Activated T-cell treated with anti-CD3 and anti-CD28 coated beads for 24 hours (primary cell): ENCODE measurements around the gene BBS4.
"Not testable (repeated sequence)": the region's sequence is repeated elsewhere in the genome, so short reads cannot be mapped to it uniquely, and the experiment has no call there.

Source experiments
- DNase-seq: peaks from one replicate; pipeline ENCODE4 v3.0.0-alpha.2; 2020; ENCODE audit warnings: low read depth

BBS4 gene

GRCh38 chr15:72700076-72700475 is 14.1 kb downstream of the BBS4 start:
- DNase-seq, result no peak

GRCh38 chr15:72706266-72706665 is 20.3 kb downstream of the BBS4 start:
- no peak for DNase-seq

GRCh38 chr15:72708551-72709303 is 22.7 kb downstream of the BBS4 start:
- DNase-seq, result not testable (repeated sequence)

GRCh38 chr15:72722071-72722696 is 36.2 kb downstream of the BBS4 start:
- DNase-seq, result peak; percentile 56

DNA sequence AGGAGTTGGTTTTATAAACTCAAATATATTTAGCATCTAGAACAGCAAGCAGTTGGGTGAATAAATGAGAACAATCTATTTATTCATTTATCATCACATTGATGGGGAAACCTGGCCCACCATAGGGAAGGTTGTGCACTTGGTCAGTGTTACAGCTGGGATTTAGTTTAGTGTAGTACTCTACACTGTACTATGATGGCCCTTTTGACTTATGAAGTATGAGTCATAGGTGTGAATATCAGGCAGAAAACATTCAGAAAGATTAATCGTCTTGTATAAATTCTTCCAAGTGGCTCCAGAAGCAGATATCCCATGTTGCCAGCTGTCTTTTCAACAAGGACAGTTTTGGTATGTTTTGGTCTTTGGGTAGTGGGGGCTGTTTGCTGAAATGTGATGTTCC is 38.0 kb downstream of the BBS4 start:
- DNase-seq, result no peak

GRCh38 chr15:72725446-72725845 is 39.4 kb downstream of the BBS4 start:
- DNase-seq, result no peak

DNA sequence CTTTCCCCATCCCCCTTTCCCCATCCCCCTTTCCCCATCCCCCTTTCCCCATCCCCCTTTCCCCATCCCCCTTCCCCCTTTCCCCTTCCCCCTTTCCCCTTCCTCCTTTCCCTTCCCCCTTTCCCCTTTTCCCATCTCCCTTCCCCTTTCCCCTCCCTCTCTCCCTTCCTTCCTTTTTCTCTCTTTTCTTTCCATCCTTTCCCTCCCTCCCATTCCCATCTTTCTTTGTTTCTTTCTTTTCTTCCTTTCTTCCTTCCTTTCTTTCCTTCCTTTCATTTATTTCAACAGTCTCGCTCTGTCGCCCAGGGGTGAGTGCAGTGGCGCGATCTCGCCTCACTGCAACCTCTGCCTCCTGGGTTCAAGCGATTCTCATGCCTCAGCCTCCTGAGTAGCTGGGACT is 39.8 kb downstream of the BBS4 start:
- not testable (repeated sequence) for DNase-seq

DNA sequence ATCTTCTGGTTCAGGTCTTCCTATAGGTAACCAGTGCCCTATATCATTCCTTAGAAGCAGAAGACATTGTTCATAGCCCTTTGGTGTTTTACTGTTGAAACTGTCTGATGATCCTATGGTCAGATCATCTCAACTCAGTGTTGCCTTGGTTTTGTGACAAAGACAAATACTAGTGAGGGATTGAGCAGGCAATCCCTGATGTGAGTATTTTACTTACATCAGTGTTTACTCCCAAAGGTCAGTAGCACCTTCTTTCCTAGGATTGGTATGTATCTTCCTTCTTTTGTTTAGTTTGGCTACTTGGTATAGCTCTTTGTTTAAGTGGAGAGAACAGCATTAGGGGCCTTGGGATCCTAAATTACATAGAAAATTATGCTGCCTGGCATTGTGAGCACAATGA is 41.1 kb downstream of the BBS4 start:
- no peak for DNase-seq

- not testable (repeated sequence) for DNase-seq
Observed at GRCh38 chr15:72728249-72728648, 42.2 kb downstream of the BBS4 start.

- no peak for DNase-seq
Observed at GRCh38 chr15:72728821-72729220, 42.8 kb downstream of the BBS4 start.

DNA sequence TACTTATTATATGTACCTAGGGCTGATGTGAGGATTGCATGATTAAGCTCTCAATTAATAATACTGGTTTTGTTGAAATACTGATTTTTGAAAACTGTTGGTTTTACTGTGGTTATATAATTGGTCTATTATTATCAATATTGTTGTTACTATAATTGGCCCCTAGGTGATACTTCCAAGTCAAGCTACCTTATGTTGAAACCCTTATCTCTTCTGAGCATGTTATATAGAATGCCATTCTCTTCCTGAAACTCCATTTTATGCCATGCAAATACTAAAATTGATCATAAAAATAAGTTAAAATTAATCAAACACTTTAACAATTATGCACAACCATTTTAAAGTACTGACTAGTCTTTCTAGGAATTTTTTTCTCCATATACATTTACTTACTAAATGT is 46.1 kb downstream of the BBS4 start:
- DNase-seq, result no peak

DNA sequence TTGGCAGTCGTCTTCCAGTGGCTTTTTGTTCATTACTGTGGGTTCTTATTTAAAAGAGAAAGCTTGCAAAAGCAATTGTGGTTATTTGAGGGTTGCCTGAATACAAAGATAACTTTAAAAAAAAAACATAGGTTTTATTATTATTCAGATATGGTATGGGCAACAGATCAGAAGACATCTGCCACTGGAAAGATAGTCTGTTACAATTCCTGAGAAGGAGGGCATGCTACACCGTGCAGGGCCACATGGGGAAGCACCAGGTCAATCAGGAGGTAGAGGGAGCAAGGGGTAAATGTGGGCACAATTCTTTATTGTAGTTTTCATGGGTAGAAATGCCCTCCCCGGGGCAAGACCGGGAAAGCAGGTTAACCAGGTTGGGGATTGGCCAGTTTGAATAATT is 46.5 kb downstream of the BBS4 start:
- DNase-seq, result no peak

DNA sequence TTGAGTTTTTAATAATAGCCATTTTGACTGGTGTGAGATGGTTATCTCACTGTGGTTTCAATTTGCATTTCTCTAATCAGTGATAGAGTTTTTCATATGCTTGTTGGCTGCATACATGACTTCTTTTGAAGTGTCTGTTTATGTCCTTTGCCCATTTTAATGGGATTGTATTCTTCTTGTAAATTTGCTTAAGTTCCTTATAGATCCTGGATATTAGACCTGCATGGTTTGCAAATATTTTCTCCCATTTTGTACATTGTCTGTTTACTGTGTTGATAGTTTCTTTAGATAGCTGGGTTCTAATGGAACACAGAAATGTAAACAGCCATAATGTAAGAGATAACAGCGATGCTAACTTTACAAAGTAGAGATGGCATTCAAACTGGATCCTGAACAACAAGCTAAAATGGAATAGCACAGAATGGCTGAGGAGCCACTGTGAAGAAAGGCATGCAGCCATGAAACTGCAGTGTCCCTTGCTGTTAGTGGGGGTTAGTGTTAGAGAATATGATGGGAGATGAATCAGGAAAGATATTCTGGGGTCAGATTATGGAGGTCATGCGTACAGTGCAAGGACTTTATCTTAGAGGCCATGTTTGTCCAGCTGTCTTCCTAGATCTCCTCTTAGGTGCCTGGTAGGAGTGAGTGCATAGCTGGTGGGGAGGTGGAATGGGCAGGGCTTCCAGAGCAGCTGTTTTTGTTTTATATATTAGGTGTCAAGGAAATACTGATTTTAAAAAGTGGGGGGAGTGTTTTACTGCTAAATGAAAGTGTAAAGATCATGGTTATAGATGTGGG is 48.1 kb downstream of the BBS4 start:
- DNase-seq, result no peak

- DNase-seq, result no peak
Observed at GRCh38 chr15:72735111-72735510, 49.1 kb downstream of the BBS4 start.

DNA sequence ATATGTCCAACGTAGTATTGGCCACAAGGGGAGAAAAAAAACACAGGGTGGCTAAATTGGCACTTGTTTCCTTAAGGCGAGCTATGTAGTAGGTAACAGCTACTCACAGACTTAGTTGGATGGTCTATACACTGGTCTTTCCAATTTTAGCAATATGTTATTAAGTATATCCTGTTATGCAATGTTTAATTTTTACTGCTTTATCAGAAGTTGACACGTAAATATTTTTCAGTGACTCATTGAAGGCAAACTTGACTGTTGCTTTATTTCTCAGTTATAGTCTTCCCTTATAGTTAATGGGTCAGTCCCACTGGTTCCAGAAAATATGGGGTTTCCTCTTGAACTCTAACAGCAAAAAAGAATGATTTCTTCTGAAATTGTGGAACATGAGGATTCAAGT is 51.1 kb downstream of the BBS4 start:
- DNase-seq, result no peak

GRCh38 chr15:72737723-72738122 is 51.7 kb downstream of the BBS4 start:
- DNase-seq, result no peak

GRCh38 chr15:72740219-72740618 is 54.2 kb downstream of the BBS4 start:
- DNase-seq, result no peak

- no peak for DNase-seq
Observed at GRCh38 chr15:72749700-72750099, 63.7 kb downstream of the BBS4 start.

DNA sequence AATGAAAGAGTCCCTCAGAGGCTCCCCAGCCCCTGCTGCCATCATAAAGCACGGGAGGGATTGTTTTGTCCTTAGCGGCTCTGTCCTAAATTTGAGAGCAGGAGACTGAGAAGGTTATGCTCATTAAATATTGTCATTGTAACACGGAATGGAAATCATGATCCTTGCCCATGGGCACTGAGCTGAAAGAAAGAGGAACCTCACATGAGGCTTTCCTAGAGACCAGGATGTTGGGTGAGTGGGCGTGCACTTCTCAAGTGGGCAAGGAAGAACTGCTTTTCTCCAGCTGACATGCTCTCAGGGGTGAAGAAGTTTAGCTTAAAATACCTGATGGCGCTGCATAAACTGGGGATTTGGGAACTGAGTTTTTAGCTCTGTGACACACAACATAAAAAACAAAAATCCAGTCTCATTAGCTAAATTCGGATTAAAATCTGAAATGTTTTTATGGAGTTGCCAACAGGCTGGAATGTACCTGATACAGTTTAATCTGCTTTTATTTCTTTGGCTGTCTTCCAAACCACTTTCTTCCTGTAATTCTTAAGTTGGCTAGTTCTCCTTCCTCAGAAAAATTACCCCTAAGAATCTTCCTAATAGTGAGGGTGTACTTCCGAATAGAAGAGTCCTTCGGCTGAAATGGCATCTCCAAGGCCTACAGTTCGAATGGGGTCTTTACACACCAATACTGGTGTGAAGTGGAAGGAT is 65.9 kb downstream of the BBS4 start:
- no peak for DNase-seq

- DNase-seq, result no peak
Observed at GRCh38 chr15:72754096-72754495, 68.1 kb downstream of the BBS4 start.

- DNase-seq, result no peak
Observed at GRCh38 chr15:72758182-72758581, 72.2 kb downstream of the BBS4 start.

GRCh38 chr15:72760590-72761260 is 74.7 kb downstream of the BBS4 start:
- no peak for DNase-seq
